NCI-H2196 (cell line): ENCODE results near the gene TBCA.

Source experiments
- DNase-seq: peaks from one replicate; lab custom pipeline; 2025; ENCODE audit not compliant: unreplicated experiment; lab: John Stamatoyannopoulos, UW

TBCA gene

DNA sequence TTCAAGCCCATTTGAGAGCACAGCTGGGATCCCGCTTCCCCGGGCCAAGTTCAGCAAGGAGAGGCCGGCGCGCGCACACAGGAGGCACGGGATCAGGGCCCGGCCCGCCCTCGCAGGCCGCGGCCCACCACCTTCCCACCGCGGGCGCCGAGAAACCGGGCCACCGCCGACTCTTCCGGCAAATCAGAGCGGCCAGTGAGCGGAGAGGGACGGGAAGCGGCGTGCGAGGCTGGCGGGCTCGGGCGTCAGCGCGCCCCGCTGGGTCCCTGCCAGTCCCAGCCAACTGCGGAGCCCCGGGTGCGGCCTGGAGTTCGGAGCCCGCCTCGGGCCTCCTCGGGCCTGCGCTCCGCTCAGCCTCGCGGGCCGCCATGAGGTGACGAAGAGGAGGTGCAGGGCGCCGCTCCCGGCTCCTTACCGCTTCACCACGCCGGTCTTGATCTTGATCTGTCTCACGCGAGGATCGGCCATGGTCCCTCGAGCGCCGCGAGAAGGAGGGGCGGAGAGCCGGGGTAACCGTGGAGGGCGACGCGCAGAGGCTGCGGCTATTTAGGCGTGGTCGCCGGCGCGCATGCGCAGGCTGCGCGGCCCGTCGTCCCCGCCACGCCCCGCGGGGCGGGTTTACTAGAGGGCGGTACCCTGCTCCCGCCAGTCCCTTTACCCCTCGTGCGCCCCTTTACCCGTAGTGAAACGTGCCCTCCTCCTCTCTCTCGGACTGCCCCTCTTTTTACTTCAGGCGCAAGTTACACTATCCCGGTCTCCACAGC lies at the start of gene TBCA:
Gene TBCA (minus strand): TSS at position 550 of the 764 bp plus-strand sequence. CDS start 82 bp downstream, at position 468.
- peak; percentile 91 for DNase-seq

DNA sequence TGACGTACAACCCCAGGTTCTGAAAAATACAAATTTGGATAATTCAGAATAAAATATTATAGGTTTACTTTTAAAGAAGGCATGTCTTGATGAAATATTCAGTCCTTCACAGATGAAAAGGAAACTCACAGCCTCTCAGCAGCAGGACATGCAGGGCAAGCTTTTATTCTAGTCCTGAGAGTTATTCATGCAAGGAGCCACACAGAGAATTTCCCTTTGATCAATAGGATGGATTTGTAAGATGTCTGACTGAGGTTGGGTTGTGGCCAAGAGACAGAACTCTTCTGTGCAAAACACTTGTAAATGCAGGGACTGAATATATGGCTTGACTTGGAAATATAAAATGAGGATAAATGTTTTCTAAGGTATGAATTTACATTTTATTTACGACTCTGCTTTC lies 48.8 kb upstream of the TBCA start:
- no peak for DNase-seq

DNA sequence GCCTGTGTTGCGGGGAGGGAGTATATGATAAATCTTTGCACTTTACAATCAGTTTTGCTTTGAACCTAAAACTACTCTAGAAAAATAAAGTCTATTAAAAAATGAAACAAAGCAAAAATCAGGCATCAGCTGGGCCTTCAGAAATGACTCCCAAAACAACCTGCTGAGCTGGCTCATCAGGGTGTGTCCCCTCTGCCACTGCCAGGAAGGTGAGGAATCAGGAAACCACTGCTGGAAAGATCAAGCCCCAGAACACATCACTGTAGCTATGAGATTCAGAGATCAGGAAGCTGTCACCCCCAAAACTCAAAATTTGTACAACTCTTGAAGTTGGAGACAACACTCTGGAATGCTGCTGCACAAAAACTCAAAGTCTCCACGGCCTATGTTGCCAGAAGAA lies 40.5 kb upstream of the TBCA start:
- DNase-seq: no peak

- no peak for DNase-seq
Measured at GRCh38 chr5:77812926-77813589, 36.9 kb upstream of the TBCA start.

- DNase-seq: no peak
Measured at GRCh38 chr5:77806213-77806843, 30.2 kb upstream of the TBCA start.

DNA sequence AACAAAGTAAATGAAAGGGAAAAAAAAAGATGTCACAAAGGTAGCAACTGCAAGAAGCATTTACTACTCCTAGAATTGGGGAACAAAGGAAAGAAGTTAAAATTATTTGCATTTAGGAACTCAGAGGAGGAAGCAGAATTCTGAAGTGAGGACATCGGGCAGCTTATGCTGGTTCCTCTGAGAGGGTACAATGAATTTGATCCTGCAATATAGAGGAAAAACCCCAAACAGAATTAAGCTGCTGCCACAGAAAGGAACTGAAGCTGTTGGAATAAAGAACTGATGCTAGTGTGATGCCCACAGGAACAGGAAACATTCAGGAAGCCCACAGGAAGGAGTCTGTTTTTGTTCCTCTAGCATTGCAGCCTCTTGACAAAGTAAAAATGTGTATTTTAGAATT lies 22.3 kb upstream of the TBCA start:
- DNase-seq: no peak

DNA sequence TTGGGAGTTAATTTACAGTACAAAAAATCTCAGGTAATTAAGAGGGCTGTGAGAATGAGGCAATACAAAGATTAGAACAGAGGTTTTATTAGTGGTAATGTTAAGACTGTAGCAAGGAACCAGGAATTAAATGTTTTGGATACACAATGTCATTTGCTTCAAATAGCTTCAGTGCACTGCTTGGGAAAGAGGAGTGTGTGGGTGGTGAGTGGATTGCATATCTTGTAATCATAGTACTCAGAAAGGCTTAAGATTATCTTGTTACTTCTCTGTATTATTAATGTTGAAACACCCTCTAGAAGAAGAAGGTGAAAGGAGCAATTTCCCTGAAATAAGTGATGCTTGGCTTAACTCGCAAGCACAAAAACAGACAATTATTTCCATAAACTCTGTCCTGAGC lies 21.0 kb upstream of the TBCA start:
- no peak for DNase-seq

DNA sequence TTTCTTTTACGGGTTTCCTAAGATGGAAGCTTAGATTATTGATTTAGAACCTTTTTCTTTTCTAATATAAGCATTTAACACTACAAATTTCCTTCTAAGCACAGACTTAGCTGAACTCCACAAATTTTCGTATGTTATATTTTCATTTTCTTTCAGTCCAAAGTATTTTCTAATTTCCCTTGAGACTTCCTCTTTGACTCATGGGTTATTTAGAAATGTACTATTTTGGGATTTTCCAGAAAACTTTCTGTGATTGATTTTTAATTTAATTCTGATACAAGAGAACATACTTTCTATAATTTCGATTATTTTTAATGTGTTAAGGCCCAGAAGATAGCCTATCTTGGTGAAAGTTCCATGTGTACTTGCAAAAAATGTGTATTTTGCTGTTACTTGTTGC lies 19.7 kb upstream of the TBCA start:
- no peak for DNase-seq

GRCh38 chr5:77795268-77795667 lies 19.1 kb upstream of the TBCA start:
- DNase-seq: no peak

GRCh38 chr5:77791926-77792325 lies 15.8 kb upstream of the TBCA start:
- DNase-seq: no peak

DNA sequence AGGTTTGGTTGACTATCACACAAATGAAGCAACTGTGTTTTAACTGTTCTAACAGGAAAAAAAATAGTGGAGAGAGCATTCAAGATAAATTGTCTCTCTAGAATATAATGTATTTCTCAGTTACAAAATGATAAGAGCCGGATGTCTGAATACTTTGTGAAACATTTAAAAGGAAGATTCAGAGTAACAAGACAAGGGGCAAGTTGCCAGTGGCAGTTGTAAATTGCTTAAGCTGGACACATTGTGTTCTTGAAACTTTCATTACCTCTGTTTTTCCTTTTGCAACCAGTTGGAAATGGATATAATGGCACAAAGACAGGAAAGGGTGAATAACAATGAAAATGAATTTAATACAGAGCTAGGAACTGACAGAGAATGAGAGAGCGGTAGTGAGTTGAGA lies 15.2 kb upstream of the TBCA start:
- no peak for DNase-seq

- DNase-seq: no peak
Measured at GRCh38 chr5:77785229-77785628, 9.1 kb upstream of the TBCA start.

DNA sequence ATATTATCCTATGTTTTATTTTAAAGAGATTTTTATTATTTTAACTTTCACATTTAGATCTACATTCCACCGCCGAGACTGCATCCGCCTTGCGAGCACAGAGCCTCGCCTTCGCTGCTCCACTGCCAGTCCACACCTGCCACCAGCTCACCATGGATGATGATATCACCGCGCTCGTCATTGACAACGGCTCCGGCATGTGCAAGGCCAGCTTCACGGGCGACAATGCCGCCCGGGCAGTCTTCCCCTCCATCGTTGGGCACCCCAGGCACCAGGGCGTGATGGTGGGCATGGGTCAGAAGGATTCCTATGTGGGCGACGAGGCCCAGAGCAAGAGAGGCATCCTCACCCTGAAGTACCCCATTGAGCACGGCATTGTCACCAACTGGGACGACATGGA lies 8.6 kb upstream of the TBCA start:
- DNase-seq: no peak

- no peak for DNase-seq
Measured at GRCh38 chr5:77781076-77781475, 4.9 kb upstream of the TBCA start.

DNA sequence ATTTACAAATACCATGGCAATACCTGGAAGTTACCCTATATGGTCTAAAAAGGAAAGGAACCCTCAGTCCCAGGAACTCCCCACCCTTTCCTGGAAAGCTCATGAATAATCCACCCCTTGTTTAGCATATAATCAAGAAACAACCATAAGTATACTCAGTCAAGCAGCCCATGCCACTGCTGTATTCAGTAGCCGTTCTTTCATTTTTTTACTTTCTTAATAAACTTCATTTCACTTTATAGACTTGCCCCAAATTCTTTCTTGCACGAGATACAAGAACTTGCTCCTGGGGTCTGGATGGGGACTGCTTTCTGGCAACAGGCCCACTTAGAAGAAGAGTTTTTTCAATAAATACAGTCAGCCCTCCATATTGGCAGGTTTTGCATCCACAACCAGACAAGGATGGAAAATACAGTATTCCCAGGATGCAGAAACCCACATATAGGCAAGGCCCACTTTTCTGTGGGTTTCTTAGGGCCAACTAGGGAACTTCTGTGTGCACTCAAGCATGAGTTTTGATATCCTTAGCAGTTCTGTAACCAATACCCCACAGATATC lies 2.8 kb upstream of the TBCA start:
- no peak for DNase-seq

- no peak for DNase-seq
Measured at GRCh38 chr5:77778398-77778797, 2.3 kb upstream of the TBCA start.

- no peak for DNase-seq
Measured at GRCh38 chr5:77777911-77778310, 1.8 kb upstream of the TBCA start.

- no peak for DNase-seq
Measured at GRCh38 chr5:77777281-77777892, 1.2 kb upstream of the TBCA start.

- no peak for DNase-seq
Measured at GRCh38 chr5:77776554-77777206, 541 bp upstream of the TBCA start.

- no peak for DNase-seq
Measured at GRCh38 chr5:77774981-77775789, 954 bp downstream of the TBCA start.
